Measurements from ENCODE around the gene WBP1.

Gene WBP1

GRCh38 chr2:74507926-74508520 lies 49.8 kb downstream of the WBP1 start:
- Histone ChIP-seq H2AFZ (ENCODE audit: low read length, unreplicated experiment) (peak overlapping the region; percentile 84), H3K4me3 (ENCODE audit: low read depth, low read length) (peak overlapping the region; percentile 84), H3K27me3 (ENCODE audit: insufficient read depth, low read length) (peaks cover 14% of the 10 kb centered on the region), H3K36me3 (ENCODE audit: insufficient read depth, low read length) (no peaks in the 10 kb centered on the region), H3K4me1 (ENCODE audit: control insufficient read depth, insufficient read depth, low read length, unreplicated experiment) (peaks cover 34% of the 10 kb centered on the region), H3K27ac (ENCODE audit: low read depth, low read length) (peak overlapping the region; percentile 97), H3K79me2 (ENCODE audit: control insufficient read depth, insufficient read depth, low read length, unreplicated experiment) (peaks cover 29% of the 10 kb centered on the region)

GRCh38 chr2:74510272-74510671 lies 52.0 kb downstream of the WBP1 start:
- H3K4me3 ChIP-seq (ENCODE audit: low read depth, low read length): no peak overlapping the region
- no peaks in the 10 kb centered on the region for H3K36me3 ChIP-seq (ENCODE audit: insufficient read depth, low read length)
- no peak overlapping the region for H3K27ac ChIP-seq (ENCODE audit: low read depth, low read length)
- H3K4me1 ChIP-seq (ENCODE audit: control insufficient read depth, insufficient read depth, low read length, unreplicated experiment): peaks cover 19% of the 10 kb centered on the region
- H3K79me2 ChIP-seq (ENCODE audit: control insufficient read depth, insufficient read depth, low read length, unreplicated experiment): peaks cover 8% of the 10 kb centered on the region
- H2AFZ ChIP-seq (ENCODE audit: low read length, unreplicated experiment): no peak overlapping the region
- peaks cover 37% of the 10 kb centered on the region for H3K27me3 ChIP-seq (ENCODE audit: insufficient read depth, low read length)

Measured in ACC112 (cell line).